K562 (cell line): Measurements from ENCODE around the gene CATSPER1. TPM values are rescaled to one million over a fixed set of nuclear protein-coding genes. Genes with fewer than 3 reads are reported as not detected.

Experiments
- GABPB1 ChIP-seq: sonication (generic); formaldehyde crosslinking; IDR thresholded peaks from 2 replicates; pipeline ENCODE4 v1.8.0; 2022; ENCODE audit warnings: mild to moderate bottlenecking, missing genetic modification reagents
- HCFC1 ChIP-seq: IDR thresholded peaks from 2 replicates; pipeline ENCODE4 v1.6.1; 2012; ENCODE audit warnings: low read depth, low read length, improper control_type of control experiment
- JUN ChIP-seq, 2 experiments: sonication (generic) in 1 of 2; formaldehyde crosslinking in 1 of 2; IDR thresholded peaks; 2 replicates each; pipeline versions ENCODE4 v1.6.1 to v1.8.0; 2012 to 2022; ENCODE audit warnings: borderline replicate concordance in 2 of 2, mild to moderate bottlenecking in 2 of 2, improper control_type of control experiment in 1 of 2, low read depth in 1 of 2, low read length in 1 of 2, missing genetic modification reagents in 1 of 2
- NONO ChIP-seq, 2 experiments: fragments of 200-400 bp in 1 of 2; fragments of 450-650 bp in 1 of 2; formaldehyde crosslinking in 1 of 2; IDR thresholded peaks; 2 replicates each; pipeline ENCODE4 v1.6.1; 2017; ENCODE audit warnings: low read depth in 2 of 2, mild to moderate bottlenecking in 2 of 2, moderate library complexity in 2 of 2, low read length in 1 of 2
- SMAD4 ChIP-seq: fragments of 250-450 bp; sonication (Bioruptor Pico); conservative IDR thresholded peaks from 2 replicates; pipeline ENCODE4 v1.8.0; 2021; ENCODE audit warnings: inconsistent platforms, mild to moderate bottlenecking, moderate library complexity
- TRIM25 ChIP-seq: fragments of 450-650 bp; IDR thresholded peaks from 2 replicates; pipeline ENCODE4 v1.7.0; 2016; ENCODE audit warnings: borderline replicate concordance
- ZBTB7A ChIP-seq: IDR thresholded peaks from 2 replicates; pipeline ENCODE4 v1.6.1; 2011; ENCODE audit warnings: low read depth, mild to moderate bottlenecking, low read length, moderate library complexity, borderline replicate concordance; ENCODE audit not compliant: control insufficient read depth
- polyA plus RNA-seq, 8 experiments: library from polyadenylated mRNA; depleted of rRNA in 4 of 8; stranded (reverse) in 5 of 8; unstranded in 3 of 8; fragments of >200 nt; fragmentation: Nextera tagmentation in 2 of 8; fragmentation: Illumina TruSeq in 1 of 8; extraction: Ambion mirVana in 2 of 8; extraction: Trizol in 1 of 8; gene quantifications; 2 replicates each; pipeline versions ENCODE4 v1.2.1 to v1.2.3, GENCODE V29; 2011 to 2014; ENCODE audit warnings: inconsistent platforms in 1 of 8, missing spikeins in 1 of 8
- total RNA-seq, 7 experiments: library from RNA; depleted of rRNA in 6 of 7; stranded (reverse); fragments of >200 nt in 6 of 7; fragmentation: Illumina TruSeq in 2 of 7; extraction: Trizol in 2 of 7; gene quantifications; 2 replicates each; pipeline versions ENCODE4 v1.2.1 to v1.2.3, GENCODE V29; 2011 to 2021; ENCODE audit warnings: low replicate concordance in 1 of 7
- TF ChIP-seq, protein P1 (sequence below): fragments of 450-650 bp; IDR thresholded peaks from 2 replicates; pipeline ENCODE4 v1.6.1; 2016; ENCODE audit warnings: mild to moderate bottlenecking
- TF ChIP-seq, protein P2 (sequence below): fragments of 200-800 bp; sonication (Bioruptor generic); IDR thresholded peaks from 2 replicates; pipeline ENCODE4 v1.6.1; 2017; ENCODE audit warnings: missing genetic modification characterization, missing compliant biosample characterization
- TF ChIP-seq, protein P3 (sequence below): fragments of 250-450 bp; sonication (Bioruptor Pico); IDR thresholded peaks from 2 replicates; pipeline ENCODE4 v1.5.1; 2021; ENCODE audit warnings: mild to moderate bottlenecking

The CATSPER1 gene
- total and polyA plus RNA-seq, 9 of the 15 experiments (the other 6 are each of a cell fraction or from before 2014, with no cell fraction given), result 0.21 to 3.3 (median 0.76) TPM

- TF ChIP-seq, protein P1, sequence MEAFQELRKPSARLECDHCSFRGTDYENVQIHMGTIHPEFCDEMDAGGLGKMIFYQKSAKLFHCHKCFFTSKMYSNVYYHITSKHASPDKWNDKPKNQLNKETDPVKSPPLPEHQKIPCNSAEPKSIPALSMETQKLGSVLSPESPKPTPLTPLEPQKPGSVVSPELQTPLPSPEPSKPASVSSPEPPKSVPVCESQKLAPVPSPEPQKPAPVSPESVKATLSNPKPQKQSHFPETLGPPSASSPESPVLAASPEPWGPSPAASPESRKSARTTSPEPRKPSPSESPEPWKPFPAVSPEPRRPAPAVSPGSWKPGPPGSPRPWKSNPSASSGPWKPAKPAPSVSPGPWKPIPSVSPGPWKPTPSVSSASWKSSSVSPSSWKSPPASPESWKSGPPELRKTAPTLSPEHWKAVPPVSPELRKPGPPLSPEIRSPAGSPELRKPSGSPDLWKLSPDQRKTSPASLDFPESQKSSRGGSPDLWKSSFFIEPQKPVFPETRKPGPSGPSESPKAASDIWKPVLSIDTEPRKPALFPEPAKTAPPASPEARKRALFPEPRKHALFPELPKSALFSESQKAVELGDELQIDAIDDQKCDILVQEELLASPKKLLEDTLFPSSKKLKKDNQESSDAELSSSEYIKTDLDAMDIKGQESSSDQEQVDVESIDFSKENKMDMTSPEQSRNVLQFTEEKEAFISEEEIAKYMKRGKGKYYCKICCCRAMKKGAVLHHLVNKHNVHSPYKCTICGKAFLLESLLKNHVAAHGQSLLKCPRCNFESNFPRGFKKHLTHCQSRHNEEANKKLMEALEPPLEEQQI, result no peak
- TF ChIP-seq, protein P2, sequence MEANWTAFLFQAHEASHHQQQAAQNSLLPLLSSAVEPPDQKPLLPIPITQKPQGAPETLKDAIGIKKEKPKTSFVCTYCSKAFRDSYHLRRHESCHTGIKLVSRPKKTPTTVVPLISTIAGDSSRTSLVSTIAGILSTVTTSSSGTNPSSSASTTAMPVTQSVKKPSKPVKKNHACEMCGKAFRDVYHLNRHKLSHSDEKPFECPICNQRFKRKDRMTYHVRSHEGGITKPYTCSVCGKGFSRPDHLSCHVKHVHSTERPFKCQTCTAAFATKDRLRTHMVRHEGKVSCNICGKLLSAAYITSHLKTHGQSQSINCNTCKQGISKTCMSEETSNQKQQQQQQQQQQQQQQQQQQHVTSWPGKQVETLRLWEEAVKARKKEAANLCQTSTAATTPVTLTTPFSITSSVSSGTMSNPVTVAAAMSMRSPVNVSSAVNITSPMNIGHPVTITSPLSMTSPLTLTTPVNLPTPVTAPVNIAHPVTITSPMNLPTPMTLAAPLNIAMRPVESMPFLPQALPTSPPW (CRISPR knock-in tag), result peak; percentile 60; the same call in 1 of the 2 replicates
- TF ChIP-seq NONO (IDR thresholded peaks at IDR 0.05; ENCODE audit: low read depth in 2 of 2, low read length in 1 of 2) (peak in 1 of 2 experiments; percentile 49; a peak in 1 of 4 replicates), ZBTB7A (peak; percentile 82; the same call in 1 of the 2 replicates), HCFC1 (0 out of 2 replicates have a peak, but pooled peaks have one; percentile 31), JUN (IDR thresholded peaks at IDR 0.05; ENCODE audit: borderline replicate concordance, low read depth, low read length) (no peak), JUN (CRISPR knock-in tag; IDR thresholded peaks at IDR 0.05; ENCODE audit: borderline replicate concordance) (no peak), TRIM25 (no peak), GABPB1 (peak; percentile 62; the same call in 1 of the 2 replicates), SMAD4 (CRISPR knock-in tag) (0 out of 2 replicates have a peak, but pooled peaks have one; percentile 47)
- TF ChIP-seq, protein P3, sequence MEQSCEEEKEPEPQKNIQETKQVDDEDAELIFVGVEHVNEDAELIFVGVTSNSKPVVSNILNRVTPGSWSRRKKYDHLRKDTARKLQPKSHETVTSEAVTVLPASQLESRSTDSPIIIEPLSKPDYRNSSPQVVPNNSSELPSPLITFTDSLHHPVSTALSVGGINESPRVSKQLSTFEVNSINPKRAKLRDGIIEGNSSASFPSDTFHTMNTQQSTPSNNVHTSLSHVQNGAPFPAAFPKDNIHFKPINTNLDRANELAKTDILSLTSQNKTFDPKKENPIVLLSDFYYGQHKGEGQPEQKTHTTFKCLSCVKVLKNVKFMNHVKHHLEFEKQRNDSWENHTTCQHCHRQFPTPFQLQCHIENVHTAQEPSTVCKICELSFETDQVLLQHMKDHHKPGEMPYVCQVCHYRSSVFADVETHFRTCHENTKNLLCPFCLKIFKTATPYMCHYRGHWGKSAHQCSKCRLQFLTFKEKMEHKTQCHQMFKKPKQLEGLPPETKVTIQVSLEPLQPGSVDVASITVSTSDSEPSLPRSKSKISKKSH, result no peak
Measured at GRCh38 chr11:66022401-66023185, 3.7 kb downstream of the CATSPER1 start (continued).
